HG02970 (cell line): ENCODE data around the gene SOX6.

ENCODE experiments used
- ATAC-seq: cut with Tn5 transposase; IDR thresholded peaks from one replicate; pipeline ENCODE4 v1.9.1; 2021; ENCODE audit warnings: mild to moderate bottlenecking, moderate library complexity, moderate number of reproducible peaks; ENCODE audit not compliant: unreplicated experiment, low FRiP score

SOX6 gene

DNA sequence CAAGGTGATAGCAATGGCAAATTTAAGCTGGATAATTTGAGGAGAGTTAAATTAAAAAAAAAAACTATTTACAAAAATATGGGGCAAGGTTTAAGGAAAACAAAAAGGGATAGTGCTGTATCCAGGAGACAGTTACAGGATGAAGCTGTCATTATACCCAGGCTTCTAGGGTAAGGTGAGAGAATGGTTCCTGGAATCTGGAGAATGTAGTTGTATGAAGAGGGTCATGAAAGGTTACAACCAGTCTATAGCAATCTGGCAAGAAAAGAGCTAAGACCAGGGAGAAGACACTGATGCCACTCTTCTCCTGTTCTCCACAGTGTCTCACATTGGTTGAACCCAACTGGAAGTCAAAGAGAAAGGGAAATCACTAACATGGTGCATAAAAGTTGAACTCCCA, 144.9 kb downstream of the SOX6 start:
- no peak for ATAC-seq

DNA sequence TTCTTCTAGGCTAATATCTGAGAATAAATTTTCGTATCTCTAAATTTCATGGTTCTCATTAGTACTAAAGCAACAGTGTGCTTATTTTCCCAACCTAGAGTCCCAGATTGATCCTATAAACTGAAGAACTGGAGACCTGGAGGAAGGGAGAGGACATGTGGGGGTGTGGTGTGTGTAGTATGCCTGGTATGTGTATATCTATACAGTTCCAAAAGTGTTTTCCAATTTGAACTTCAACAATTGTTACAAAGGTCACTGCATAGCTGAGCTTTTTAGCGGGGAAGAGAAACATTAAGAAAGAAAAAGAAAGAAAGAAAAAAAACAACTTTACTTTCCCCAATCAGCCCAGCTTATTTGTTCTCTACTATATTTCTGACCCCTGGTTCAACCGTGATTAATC, 152.1 kb downstream of the SOX6 start:
- no peak for ATAC-seq

DNA sequence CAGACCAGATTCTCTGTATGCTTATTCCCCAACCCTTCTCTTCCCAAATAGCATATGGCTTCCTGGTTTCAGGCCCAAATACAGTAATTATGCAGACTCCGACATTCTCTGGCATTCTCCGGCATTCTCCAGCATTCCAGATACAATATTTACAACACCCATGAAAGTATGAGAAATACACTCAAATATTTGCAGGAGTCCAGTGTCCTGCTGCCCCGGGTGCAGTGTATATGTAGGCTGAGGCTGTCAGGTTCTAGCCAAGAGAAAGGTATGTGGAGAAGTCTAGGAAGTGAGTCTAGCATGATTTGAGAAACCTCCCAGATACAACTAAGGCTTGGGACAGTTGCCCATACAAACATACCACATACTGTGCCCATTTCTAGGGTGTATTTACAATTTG, 160.7 kb downstream of the SOX6 start:
- no peak for ATAC-seq

DNA sequence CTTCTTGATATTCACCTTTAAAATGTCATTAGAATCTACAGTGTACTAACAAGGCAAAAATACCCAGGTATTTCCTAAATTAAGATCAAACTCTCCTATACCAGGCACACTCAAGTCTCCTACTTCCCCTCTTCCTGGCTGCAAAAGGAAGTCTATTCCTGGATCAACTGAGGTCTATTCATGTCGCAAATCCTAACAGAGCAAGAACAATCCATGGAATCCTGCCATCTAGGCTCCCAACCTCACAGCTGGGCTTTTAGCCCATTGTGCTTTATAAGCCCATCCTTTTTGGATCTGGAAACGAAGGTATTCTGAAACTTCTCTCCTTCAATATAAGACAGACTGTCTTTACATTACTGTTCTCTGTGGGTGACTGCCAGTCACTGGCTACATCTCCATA, 161.8 kb downstream of the SOX6 start:
- no peak for ATAC-seq

DNA sequence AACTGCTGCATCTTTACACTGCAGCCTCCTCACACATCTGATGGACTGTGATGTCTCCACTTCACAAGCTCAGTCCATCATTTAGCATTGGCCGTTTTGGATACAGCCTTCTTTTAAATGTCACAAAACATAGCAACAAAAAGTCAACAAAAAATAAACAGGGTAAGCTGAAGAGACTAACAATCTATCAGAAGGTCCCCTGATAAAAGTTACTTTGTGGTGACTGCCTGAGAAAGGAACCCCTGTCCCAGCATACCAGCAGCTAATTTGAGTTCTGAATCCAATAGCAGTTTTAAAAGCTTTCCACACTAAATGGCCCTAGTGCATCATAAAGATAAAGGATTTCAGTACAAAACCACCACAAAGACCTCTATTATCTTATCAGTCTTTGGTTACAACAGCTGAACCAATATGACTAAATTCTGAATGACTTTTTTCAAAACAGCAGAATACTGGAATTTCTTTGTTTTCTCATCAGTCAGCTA, 162.4 kb downstream of the SOX6 start:
- no peak for ATAC-seq

DNA sequence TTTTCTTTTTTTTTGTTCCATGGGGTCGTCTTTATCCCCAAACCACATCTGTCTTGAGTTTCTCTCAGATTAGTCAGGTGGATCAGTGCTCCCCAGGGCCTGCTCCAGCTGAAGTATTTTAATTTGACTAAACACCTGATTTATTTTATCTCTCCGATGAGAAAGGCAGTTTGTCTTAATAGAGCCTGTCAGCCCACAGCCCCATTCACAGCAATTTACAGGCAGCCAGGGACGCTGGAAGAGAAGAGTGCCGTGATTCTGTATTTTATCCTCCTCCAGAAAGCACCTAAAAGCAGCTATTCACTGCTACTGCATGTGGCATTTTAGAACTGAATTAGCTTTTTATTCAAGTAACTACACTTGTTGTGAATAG, 164.5 kb downstream of the SOX6 start:
- no peak for ATAC-seq

DNA sequence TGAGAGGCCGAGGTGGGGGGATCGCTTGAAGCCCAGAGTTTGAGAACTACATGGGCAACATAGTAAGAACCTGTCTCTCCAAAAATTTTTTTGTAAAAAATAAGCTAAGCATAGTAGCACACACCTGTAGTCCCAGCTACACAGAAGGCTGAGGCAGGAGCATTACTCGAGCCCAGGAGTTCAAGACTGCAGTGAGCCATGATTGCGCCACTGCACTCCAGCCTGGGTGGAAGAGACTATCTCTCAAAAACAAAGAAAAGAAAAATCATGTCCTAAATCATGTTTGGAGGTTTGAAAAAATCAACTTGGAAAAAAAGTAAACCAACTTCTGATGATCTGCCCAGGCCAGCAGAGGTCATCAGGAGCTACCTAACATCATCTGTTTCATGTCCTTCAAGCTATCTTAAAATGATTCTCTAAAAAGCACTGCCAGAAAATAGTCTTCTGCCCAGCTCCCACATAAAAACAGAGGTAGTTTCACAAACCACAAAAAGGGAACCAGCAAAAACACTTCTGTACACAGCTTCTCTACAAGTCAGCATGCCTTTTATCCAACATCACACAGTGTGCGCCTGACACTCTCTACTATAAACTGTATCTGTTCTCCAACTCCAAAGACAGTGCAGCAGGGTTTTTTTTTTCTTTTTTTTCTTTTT, 165.0 kb downstream of the SOX6 start:
- no peak for ATAC-seq

DNA sequence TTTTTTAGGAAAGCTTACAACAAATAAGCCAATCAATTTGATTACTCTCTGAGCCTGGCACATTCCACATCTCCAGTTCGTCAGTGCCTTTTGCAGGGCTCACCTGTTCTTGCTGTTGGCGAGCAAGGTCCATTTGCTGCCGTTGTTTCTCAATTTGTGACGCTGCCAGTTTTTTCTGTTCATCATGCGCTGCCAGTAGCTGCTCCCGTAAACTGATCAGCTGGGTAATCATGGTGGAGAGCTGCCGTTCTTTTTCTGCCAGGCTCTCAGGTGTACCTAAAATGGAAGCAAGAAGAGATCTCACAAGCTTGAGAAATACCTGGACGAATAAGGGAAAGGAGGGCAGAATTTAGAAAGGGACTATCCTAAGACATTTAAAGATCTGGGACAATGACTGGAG, 169.7 kb downstream of the SOX6 start:
- no peak for ATAC-seq

DNA sequence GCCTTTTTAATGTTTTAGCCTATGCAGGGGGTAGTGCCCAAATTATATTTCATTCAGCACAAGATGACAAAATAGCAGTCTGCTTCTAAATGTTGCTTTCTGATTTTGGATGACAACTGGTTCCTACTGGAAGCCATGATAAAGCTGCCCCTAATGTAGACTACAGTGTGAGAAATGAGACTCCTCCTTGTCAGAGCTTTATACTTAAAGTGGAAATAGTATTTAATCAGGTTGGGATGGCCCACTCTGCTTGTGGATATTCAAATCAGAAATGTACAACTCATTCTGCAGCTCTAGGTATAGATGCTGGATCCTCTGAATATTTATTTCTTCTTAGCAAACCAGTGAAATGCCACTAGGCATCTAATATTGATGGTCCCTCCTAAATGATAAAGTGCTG, 171.3 kb downstream of the SOX6 start:
- no peak for ATAC-seq

DNA sequence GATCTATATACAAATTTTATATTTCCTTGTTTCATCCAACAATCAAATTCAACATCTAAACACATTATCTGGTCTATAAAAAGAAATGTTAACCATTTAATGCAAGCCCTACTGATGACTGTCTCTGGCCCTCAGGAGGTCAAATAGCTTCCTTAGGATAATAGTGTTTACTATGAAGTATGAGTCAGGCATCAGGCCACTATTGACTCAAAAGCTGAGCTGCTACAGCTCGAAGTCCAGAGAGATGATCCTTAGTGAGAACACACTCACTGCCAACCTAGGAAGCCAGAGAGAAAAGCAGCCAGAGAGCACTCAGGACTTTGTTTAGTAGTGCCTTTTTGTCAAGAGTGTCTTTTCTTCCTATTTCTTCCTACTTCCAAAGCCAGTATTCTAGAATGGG, 171.8 kb downstream of the SOX6 start:
- no peak for ATAC-seq

DNA sequence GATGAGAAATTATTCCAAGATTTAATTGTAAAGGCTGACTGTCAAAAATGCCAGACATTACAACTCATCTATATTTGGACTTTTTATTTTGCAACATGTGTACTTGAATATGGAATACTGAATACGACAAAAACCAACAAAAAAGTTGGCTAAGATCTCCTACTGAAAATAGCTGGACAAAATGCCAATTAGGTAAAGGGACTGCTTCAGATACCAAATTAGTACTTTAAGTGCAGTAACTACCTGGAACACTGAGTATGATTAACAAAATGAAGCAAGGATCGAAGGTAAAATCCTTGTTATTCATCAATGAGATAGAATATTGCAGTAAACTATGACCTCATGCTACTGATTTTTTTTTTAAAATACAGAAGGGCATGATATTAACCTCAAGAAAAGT, 173.8 kb downstream of the SOX6 start:
- no peak for ATAC-seq

DNA sequence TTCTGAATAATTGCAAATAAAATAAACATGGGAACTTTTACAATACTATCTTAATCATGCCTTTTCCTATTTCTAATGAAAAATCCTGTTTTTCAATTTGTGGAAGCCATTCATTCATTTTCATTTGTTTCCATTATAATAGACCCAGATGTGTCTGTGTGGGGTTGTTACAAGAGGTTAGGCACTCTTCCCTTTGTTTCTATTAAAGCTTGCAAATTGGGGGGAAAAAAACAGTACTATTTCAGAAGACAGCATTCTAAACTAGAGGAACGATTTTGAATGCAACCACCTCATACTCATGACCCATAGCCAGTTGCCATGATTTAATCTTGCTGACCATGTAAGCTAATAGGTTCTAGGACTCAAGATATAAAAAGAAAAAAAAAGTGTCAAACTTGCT, 175.5 kb downstream of the SOX6 start:
- ATAC-seq = no peak

DNA sequence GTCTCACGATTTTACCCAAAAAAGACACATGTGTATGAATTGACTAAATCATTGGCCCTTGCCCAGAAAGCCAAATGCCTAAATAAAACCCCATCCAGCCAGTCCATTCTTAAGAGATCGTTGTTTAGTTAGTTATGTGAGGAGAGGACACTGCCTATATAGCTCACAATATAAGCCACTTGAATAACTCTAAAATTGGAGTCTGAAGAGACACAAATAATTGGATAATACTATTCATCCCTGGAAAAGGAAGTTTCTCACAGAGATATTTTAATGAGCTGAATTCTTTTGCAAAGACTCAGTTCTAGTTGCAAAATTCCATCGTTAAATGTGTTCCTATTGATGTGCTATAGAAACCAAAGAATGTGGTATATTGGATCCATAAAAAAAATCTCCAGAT, 176.7 kb downstream of the SOX6 start:
- no peak for ATAC-seq

DNA sequence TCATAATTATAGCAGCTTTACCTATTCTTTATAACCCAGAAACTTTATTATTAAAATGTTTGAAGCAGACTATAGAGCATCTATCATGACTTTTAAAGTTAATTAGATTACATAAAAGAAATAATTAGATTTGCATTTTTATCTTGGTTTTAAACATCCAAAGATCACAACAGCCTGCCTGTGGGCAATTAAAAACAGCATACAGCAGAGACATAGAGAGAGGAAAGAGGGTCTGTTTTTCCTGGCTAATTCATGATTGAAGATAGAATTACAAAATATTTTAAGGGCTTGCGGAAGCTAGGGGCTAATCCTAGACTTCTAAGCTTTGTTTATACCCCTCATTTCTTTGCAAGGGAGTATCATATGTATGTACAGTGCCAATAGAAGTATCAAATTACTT, 178.1 kb downstream of the SOX6 start:
- ATAC-seq = no peak

DNA sequence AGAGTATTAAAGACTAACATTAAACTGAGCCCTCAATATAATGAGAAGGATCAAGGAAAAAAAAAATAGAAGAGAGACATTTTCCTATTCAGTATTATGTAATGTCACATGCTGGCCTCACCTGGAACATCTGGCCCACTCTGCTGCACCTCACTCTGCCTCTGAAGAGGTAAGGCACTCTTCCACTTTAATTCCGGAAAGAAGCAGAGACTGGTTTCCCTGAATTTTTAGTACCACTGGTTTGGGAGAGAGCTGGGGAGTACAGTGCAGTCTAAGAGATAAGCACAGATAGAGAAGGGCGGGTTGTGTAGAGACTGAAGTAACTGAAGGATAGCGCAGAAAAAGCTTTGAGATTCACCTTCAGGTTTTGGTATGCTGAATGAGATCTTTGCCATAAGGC, 178.7 kb downstream of the SOX6 start:
- no peak for ATAC-seq

DNA sequence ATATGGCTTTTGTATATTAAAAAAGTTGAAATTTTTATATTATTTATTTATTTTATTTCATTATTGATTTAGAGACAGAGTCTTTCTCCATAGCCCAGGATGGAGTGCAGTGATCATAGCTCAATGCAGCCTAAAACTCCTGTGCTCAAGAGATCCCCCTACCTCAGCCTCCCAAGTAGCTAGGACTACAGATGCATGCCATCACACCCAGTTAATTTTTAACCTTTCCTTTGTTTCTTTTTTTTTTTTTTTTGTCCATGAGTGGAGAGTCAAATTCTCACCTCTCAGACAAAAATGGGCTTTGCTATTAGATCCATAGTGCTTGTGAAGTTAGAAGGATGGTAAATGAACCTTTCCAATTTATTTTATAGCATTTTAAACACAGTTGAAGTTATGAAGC, 182.5 kb downstream of the SOX6 start:
- no peak for ATAC-seq

DNA sequence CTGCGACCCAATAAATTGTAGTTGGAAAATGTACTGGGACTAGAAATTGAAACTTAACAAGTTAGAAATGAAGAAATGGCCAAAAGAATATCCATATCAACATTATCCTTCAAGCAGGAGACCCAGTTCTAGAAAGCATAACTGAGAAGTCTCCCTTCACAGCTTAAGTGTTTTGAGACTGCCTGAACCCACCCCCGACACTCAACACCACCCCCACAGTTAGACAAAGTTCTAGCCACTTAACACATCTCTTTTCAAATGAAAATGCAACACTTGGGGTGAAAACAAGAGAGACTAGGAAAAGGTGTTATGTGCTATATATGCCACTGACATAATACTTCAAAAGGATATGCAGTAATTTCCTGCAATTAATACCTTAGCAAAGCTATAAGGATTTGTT, 184.5 kb downstream of the SOX6 start:
- no peak for ATAC-seq

DNA sequence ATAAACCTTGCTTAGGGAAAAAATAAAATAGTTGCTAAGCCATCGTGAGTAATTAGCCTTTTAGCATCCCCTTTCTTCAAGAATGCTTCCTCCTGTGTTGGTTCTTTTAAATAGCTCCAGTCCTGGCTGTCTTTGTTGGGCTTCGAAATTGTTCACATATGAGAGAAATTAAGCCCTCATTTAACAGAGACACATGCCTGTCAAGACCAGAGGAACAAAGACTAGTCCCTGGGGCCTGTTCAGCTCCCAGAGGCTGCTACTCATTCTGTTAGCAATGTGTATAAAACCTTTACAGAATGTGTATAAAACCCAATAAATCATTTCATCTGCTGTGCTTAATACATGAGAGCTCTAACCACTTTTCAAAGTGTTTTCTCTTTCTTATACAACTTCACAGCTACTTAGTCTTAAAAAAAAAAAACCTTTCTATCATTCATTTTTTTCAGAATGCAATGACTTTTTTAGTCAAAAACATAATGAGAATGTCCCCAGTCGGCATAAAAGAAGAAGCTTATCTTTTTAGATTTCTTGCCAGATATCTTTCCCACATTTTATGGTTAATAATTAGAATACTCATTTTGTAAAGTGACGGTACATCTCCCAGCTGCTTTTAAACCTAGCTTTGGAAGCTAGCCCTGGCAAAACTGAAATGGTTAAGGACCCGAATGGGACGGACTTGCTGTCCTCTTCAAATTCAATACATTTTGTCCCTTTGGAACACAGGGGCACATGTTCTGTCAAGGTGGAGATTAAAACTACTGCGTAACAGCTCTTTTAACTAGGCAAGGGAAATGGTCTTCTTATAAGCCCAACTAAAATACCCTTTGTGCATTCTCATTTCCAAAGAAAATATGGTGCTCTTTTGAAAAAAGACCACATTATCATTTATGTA, 186.1 kb downstream of the SOX6 start:
- ATAC-seq = no peak

DNA sequence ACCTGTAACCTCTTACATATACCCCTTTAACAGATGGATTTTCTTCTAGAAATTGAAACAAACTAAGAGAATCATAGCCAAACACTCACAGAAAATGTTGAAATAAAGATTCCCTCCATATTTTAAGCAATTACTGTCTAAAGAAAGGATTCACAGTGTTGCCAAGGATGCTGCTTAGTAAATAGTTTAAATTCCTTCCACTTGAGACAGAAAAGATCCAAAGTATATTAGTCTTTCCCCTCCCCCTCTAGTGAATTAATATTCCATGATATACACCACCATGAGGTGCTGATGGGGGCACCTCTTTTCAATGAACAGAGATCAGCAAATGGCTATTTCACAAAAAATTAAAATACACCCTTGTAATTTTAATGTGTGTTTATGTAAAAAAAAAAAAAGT, 186.8 kb downstream of the SOX6 start:
- ATAC-seq = no peak

DNA sequence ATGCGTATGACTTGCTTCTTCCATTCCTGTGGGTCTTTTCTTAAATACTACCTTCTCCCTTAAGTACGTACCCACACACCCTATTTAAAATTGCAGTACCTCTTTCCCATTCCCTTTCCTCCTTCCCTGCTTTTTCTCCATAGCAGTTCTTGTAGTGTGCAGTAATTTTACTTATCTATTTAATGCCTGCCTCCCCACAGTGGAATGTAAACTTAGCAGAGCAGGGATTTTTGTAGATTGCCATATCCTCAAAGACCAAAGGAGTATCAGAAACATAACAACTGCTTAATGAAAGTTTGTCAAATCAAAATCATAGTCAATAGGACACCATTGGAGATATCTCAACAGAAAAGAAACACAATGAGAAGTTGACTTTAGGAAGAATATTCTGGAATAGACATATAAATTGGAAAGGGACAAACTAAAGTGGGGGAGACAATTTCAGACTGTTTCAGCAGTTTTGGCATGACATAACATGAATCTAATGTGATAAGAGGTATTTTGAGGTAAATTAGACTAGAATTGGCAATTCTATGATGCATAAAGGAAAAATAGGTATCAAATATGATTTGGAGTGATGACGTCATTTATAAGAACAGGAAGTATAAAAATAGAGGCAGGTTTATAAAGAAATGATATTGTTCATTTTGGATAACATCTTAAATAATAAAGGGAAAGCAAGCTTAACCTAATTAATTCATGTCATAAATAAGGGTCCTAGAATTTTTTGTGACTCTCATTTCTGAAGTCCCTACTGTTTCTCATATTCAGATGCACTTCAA, 188.4 kb downstream of the SOX6 start:
- ATAC-seq = no peak

DNA sequence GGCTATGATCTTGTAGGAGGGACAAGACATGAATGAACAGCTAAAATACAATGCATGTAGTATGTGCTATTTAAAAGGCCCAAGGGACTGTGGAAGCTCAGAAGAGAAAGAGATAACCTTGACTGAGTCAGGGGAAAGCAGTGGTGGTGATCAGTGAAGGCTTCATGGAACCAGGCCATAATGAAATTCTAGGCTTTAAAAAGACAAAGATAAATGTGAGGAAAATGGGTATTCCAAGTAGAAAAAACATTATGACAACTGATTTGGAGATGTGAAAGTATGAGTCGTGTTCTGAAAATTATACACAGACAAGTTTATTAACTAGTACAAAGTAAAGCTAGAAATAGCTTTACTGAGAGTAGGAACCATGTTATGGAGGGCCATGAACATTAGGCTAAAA, 189.8 kb downstream of the SOX6 start:
- ATAC-seq = no peak
